ENCODE data around the gene APBB3. TPM values are rescaled to one million over a fixed set of nuclear protein-coding genes. Genes with fewer than 3 reads are reported as not detected.

APBB3 gene
- total and polyA plus RNA-seq, 5 donors from 2014 or later, result 3.4 to 50.8 (median 4.1) TPM

Other genes starting within 250 kb of the APBB3 start
- gene HBEGF, start 218.0 kb downstream of the APBB3 start, total RNA-seq, result 0.47 TPM
- gene HBEGF, start 218.0 kb downstream of the APBB3 start, polyA plus RNA-seq, result not detected
- gene SLC4A9, start 204.4 kb downstream of the APBB3 start, total RNA-seq, result not detected
- gene SLC4A9, start 204.4 kb downstream of the APBB3 start, polyA plus RNA-seq, result not detected
- gene ANKHD1, start 162.8 kb downstream of the APBB3 start, total RNA-seq, result 227 TPM
- 10 to 100 TPM; 58.2 to 78.2 (median 64.6) TPM for gene ANKHD1, start 162.8 kb downstream of the APBB3 start, polyA plus RNA-seq
- 11.8 TPM for gene EIF4EBP3, start 16.9 kb downstream of the APBB3 start, total RNA-seq
- 10 to 100 TPM; 28.4 to 44.7 (median 40.5) TPM for gene EIF4EBP3, start 16.9 kb downstream of the APBB3 start, polyA plus RNA-seq
- 38.9 TPM for gene SRA1, start 7.1 kb downstream of the APBB3 start, total RNA-seq
- gene SRA1, start 7.1 kb downstream of the APBB3 start, polyA plus RNA-seq, result 10 to 100 TPM; 36.6 to 44.3 (median 38.4) TPM
- 35.0 TPM for gene SLC35A4, start 230 bp upstream of the APBB3 start, total RNA-seq
- 10 to 100 TPM; 69.3 to 89.5 (median 78.0) TPM for gene SLC35A4, start 230 bp upstream of the APBB3 start, polyA plus RNA-seq
- not detected for gene CD14, start 68.6 kb upstream of the APBB3 start, total RNA-seq
- 1 to 10 TPM; 1.3 to 2.6 (median 2.1) TPM for gene CD14, start 68.6 kb upstream of the APBB3 start, polyA plus RNA-seq
- 22.6 TPM for gene TMCO6, start 74.9 kb upstream of the APBB3 start, total RNA-seq
- 10 to 100 TPM; 17.0 to 24.1 (median 18.4) TPM for gene TMCO6, start 74.9 kb upstream of the APBB3 start, polyA plus RNA-seq
- 42.6 TPM for gene NDUFA2, start 83.0 kb upstream of the APBB3 start, total RNA-seq
- 100 to 1,000 TPM; 165 to 208 (median 169) TPM for gene NDUFA2, start 83.0 kb upstream of the APBB3 start, polyA plus RNA-seq
- 170 TPM for gene IK, start 83.2 kb upstream of the APBB3 start, total RNA-seq
- gene IK, start 83.2 kb upstream of the APBB3 start, polyA plus RNA-seq, result 100 to 1,000 TPM; 136 to 197 (median 184) TPM
- 47.5 TPM for gene WDR55, start 100.3 kb upstream of the APBB3 start, total RNA-seq
- 10 to 100 TPM; 17.6 to 25.3 (median 19.9) TPM for gene WDR55, start 100.3 kb upstream of the APBB3 start, polyA plus RNA-seq
- 2.1 TPM for gene DND1, start 109.0 kb upstream of the APBB3 start, total RNA-seq
- gene DND1, start 109.0 kb upstream of the APBB3 start, polyA plus RNA-seq, result not detected
- 56.5 TPM for gene HARS1, start 126.8 kb upstream of the APBB3 start, total RNA-seq
- gene HARS1, start 126.8 kb upstream of the APBB3 start, polyA plus RNA-seq, result 10 to 100 TPM; 58.0 to 74.4 (median 60.5) TPM
- gene HARS2, start 126.9 kb upstream of the APBB3 start, total RNA-seq, result 29.8 TPM
- gene HARS2, start 126.9 kb upstream of the APBB3 start, polyA plus RNA-seq, result 10 to 100 TPM; 20.7 to 24.4 (median 22.2) TPM
- 48.5 TPM for gene ZMAT2, start 135.8 kb upstream of the APBB3 start, total RNA-seq
- gene ZMAT2, start 135.8 kb upstream of the APBB3 start, polyA plus RNA-seq, result 10 to 100 TPM; 81.8 to 97.5 (median 90.9) TPM
- not detected for gene PCDHA1, start 221.5 kb upstream of the APBB3 start, total RNA-seq
- gene PCDHA1, start 221.5 kb upstream of the APBB3 start, polyA plus RNA-seq, result not detected
- gene PCDHA2, start 230.3 kb upstream of the APBB3 start, total RNA-seq, result not detected
- gene PCDHA2, start 230.3 kb upstream of the APBB3 start, polyA plus RNA-seq, result not detected
- gene PCDHA3, start 236.5 kb upstream of the APBB3 start, total RNA-seq, result not detected
- gene PCDHA3, start 236.5 kb upstream of the APBB3 start, polyA plus RNA-seq, result not detected
- gene PCDHA4, start 242.5 kb upstream of the APBB3 start, total RNA-seq, result not detected
- gene PCDHA4, start 242.5 kb upstream of the APBB3 start, polyA plus RNA-seq, result not detected